NCI-H2171 treated with DMSO at 0.1 percent for 48 hours (cell line): ENCODE results near the gene MPP3.
A peak's percentile ranks its signal among the peaks of the same experiment; 100 is the strongest.
"Not testable (repeated sequence)": the region's sequence is repeated elsewhere in the genome, so short reads cannot be mapped to it uniquely, and the experiment has no call there.

ENCODE experiments used
- DNase-seq: peaks from one replicate; lab custom pipeline; 2025; lab: John Stamatoyannopoulos, UW

The MPP3 gene

GRCh38 chr17:43832976-43833829 is at the start of gene MPP3:
TSS of gene MPP3 (minus strand) at chr17:43833146. CDS start at chr17:43831906, 1,240 bp downstream.
- DNase-seq = peak; percentile 63

- no peak for DNase-seq
Measured at GRCh38 chr17:43881758-43882505, 49.0 kb upstream of the MPP3 start.

GRCh38 chr17:43881181-43881580 is 48.2 kb upstream of the MPP3 start:
- no peak for DNase-seq

- no peak for DNase-seq
Measured at GRCh38 chr17:43880420-43880991, 47.6 kb upstream of the MPP3 start.

- DNase-seq = no peak
Measured at GRCh38 chr17:43879723-43880419, 46.9 kb upstream of the MPP3 start.

GRCh38 chr17:43878260-43879175 is 45.6 kb upstream of the MPP3 start:
- DNase-seq = peak; percentile 66

GRCh38 chr17:43877451-43878155 is 44.7 kb upstream of the MPP3 start:
- no peak for DNase-seq

GRCh38 chr17:43877031-43877430 is 44.1 kb upstream of the MPP3 start:
- DNase-seq = no peak

- DNase-seq = no peak
Measured at GRCh38 chr17:43875476-43876147, 42.7 kb upstream of the MPP3 start.

- no peak for DNase-seq
Measured at GRCh38 chr17:43874293-43874692, 41.3 kb upstream of the MPP3 start.

GRCh38 chr17:43873815-43874214 is 40.9 kb upstream of the MPP3 start:
- no peak for DNase-seq

GRCh38 chr17:43873091-43873490 is 40.1 kb upstream of the MPP3 start:
- DNase-seq = no peak

- no peak for DNase-seq
Measured at GRCh38 chr17:43871946-43872690, 39.2 kb upstream of the MPP3 start.

GRCh38 chr17:43869031-43869430 is 36.1 kb upstream of the MPP3 start:
- not testable (repeated sequence) for DNase-seq

GRCh38 chr17:43868226-43868994 is 35.5 kb upstream of the MPP3 start:
- DNase-seq = no peak

GRCh38 chr17:43864161-43864984 is 31.4 kb upstream of the MPP3 start:
- DNase-seq = no peak

GRCh38 chr17:43861960-43862359 is 29.0 kb upstream of the MPP3 start:
- DNase-seq = no peak
